Psoas muscle (tissue), 8 donors: Measurements from ENCODE around the gene KLHDC3. TPM values are rescaled to one million over a fixed set of nuclear protein-coding genes. Genes with fewer than 3 reads are reported as not detected.
"Not testable (repeated sequence)": the region's sequence is repeated elsewhere in the genome, so short reads cannot be mapped to it uniquely, and the experiment has no call there.

Experiments
- ATAC-seq, 4 donors: fragments of 200-7000 bp; cut with Tn5 transposase; one replicate each; pipeline ENCODE4 v1.9.1; 2020; ENCODE audit warnings: moderate library complexity in 3 of 4, mild to moderate bottlenecking in 2 of 4
- DNase-seq, 2 donors: peaks; one replicate each; pipeline ENCODE4 v3.0.0-alpha.2; 2020
- H3K27ac ChIP-seq: fragments of 200-600 bp; one replicate; pipeline ENCODE4 v1.8.0; 2022
- H3K27me3 ChIP-seq, 3 donors: fragments of 200-600 bp in 1 of 3; one replicate each; pipeline versions ENCODE4 v1.6.1 to v1.8.0; 2013 to 2022; ENCODE audit warnings: low read length in 2 of 3, mild to moderate bottlenecking in 2 of 3, moderate library complexity in 1 of 3; ENCODE audit not compliant: insufficient read depth in 3 of 3
- H3K36me3 ChIP-seq, 2 donors: fragments of 200-600 bp in 1 of 2; one replicate each; pipeline versions ENCODE4 v1.6.1 to v1.8.0; 2013 to 2022; ENCODE audit warnings: low read depth in 1 of 2, mild to moderate bottlenecking in 1 of 2, moderate library complexity in 1 of 2; ENCODE audit not compliant: insufficient read depth in 1 of 2
- H3K4me1 ChIP-seq: fragments of 200-600 bp; one replicate; pipeline ENCODE4 v1.8.0; 2022
- H3K4me3 ChIP-seq: fragments of 200-600 bp; one replicate; pipeline ENCODE4 v1.8.0; 2022; ENCODE audit warnings: mild to moderate bottlenecking
- H3K9me3 ChIP-seq: fragments of 200-600 bp; one replicate; pipeline ENCODE4 v1.8.0; 2022
- WGBS, 3 donors: extraction: QIAGEN DNeasy Blood & Tissue Kit; methylation state at CpG; one replicate each; pipeline versions ENCODE4 v1.1.6 to v1.1.7; 2013; 5-methylcytosine and 5-hydroxymethylcytosine counted together
- intact Hi-C, 2 donors: fragments of 100-400 bp; cut with DNase I; formaldehyde crosslinking; loops; one replicate each; pipeline versions ENCODE4 v1.11.0 to v1.14.2; 2022
- polyA plus RNA-seq, 3 donors: library from polyadenylated mRNA; stranded (reverse); fragments of 200-250 nt; gene quantifications; one replicate each; pipeline ENCODE4 v1.2.3, GENCODE V29; 2013
- total RNA-seq, 4 donors: library from RNA; stranded (reverse); fragmentation: NEBNext Ultra II Directional in 2 of 4; extraction: Animal tissue kit (Norgen Biotek cat#: 25700) in 2 of 4; gene quantifications; one replicate each; pipeline versions ENCODE4 v1.2.1 to v1.2.4, GENCODE V29; 2021 to 2023
- TF ChIP-seq, protein P1 (sequence below): fragments of 200-600 bp; IDR thresholded peaks from one replicate; pipeline ENCODE4 v1.8.0; 2022; ENCODE audit warnings: antibody characterized with exemption
- donor health status: healthy with polysubstance abuse.
- donor health status: DM: no; HTN: no; CAD: no; lungs with moderate emphysema.
- donor health status: Bipolar disorder and iron deficiency.
- donor health status: healthy.
- donor health status: DM: yes; HTN: yes; CAD: no.
- donor health status: DM: no; HTN: no; CAD: no.
- donor health status: DM: no; HTN: no; CAD: no.
- donor health status: DM: yes; HTN: yes; CAD: no.

Gene KLHDC3
- total and polyA plus RNA-seq, 7 donors: 61.7 to 198 (median 97.1) TPM

DNA sequence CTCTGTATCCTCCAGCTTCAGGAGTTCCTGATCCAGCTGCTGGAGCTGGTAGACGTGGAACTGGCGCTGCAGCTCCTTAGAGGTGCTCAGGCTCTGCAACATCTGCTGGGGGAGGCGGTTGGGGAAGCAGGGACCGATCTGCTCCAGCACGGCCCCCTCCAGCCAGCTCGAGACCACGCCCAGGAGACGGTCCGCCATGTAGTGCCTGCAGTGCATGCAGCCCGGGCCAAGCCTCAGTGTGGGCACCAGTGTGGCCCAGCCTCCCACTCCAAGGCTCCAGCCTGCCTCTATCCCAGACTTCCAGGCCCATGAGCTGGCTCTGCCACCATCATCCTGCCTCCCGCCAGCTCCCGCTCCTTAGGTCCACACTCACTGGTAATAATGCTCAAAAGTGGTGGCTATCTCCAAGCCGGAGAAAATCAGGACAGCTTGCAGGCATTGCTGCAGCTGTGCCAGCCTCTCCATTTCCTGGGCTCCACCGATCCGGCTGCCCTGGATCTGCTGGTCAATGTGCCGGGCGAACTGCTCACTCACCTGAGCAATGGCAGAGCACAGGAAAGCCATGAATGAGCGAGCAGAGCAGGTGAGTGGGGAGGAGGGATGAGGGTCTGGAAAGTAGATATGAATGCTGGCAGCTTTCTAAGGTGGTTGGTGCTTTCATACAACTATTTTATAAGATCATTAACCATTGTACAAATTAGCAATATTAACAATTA lies 26.7 kb downstream of the KLHDC3 start:
- ATAC-seq (no peak), DNase-seq (no peak)
- TF ChIP-seq, protein P1, sequence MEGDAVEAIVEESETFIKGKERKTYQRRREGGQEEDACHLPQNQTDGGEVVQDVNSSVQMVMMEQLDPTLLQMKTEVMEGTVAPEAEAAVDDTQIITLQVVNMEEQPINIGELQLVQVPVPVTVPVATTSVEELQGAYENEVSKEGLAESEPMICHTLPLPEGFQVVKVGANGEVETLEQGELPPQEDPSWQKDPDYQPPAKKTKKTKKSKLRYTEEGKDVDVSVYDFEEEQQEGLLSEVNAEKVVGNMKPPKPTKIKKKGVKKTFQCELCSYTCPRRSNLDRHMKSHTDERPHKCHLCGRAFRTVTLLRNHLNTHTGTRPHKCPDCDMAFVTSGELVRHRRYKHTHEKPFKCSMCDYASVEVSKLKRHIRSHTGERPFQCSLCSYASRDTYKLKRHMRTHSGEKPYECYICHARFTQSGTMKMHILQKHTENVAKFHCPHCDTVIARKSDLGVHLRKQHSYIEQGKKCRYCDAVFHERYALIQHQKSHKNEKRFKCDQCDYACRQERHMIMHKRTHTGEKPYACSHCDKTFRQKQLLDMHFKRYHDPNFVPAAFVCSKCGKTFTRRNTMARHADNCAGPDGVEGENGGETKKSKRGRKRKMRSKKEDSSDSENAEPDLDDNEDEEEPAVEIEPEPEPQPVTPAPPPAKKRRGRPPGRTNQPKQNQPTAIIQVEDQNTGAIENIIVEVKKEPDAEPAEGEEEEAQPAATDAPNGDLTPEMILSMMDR: no peak
- H3K4me1 ChIP-seq: peaks cover 15% of the 10 kb centered on the region
- WGBS, 3 donors: 89 to 96% (median 90%) methylated on average over 18 of the region's 18 CpGs
- no peak overlapping the region for H3K4me3 ChIP-seq
- intact Hi-C loops: no loop called here
- H3K36me3 ChIP-seq: peaks cover 4 to 67% of the 10 kb centered on the region in 2 donors
- no peak overlapping the region for H3K27ac ChIP-seq
- no peaks in the 10 kb centered on the region for H3K27me3 ChIP-seq
- H3K9me3 ChIP-seq: no peaks in the 10 kb centered on the region

DNA sequence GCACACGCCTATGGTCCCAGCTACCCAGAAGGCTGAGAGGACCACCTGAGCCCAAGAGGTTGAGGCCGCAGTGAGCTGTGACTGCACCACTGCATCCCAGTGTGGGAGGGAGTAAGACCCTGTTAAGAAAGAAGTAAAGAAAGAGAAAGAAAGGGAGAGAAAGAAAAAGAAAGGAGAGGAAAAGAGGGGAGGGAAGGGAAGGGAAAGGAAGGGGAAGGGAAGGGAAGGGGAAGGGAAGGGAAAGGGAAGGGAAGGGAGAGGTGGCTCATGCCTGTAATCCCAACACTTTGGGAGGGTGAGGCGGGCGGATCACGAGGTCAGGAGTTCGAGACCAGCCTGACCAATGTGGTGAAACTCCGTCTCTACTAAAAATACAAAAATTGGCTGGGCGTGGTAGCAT lies 27.4 kb downstream of the KLHDC3 start:
- H3K27me3 ChIP-seq, H3K4me1 ChIP-seq, ATAC-seq, DNase-seq, H3K4me3 ChIP-seq, intact Hi-C loops, H3K27ac ChIP-seq, H3K9me3 ChIP-seq: not testable (repeated sequence)
- WGBS, 3 donors: 88 to 98% (median 95%) methylated on average over 8 of the region's 8 CpGs
- H3K36me3 ChIP-seq: peaks cover 4 to 75% of the 10 kb centered on the region in 2 donors

DNA sequence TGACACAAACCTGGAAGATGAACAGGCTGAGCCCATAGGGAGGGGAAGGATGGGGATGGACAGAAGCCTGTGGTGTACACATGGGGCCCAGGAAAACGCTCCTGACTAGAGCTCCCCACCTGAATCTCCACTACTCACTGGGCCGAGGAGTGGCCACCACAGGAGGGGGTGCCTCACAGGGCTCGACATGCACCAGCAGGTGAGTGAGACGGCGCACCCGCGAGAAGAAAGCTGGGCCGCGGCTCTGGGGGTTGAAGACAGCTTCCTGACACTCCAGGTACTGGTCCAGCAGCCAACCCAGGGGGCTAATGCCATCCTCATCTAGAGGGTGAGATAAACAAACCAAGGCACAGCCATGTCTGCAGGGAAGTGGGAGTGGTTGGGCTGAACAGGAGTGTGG lies 29.3 kb downstream of the KLHDC3 start:
- ATAC-seq (no peak), DNase-seq (no peak)
- no peaks in the 10 kb centered on the region for H3K9me3 ChIP-seq
- H3K4me1 ChIP-seq: no peaks in the 10 kb centered on the region
- TF ChIP-seq, protein P1: no peak
- H3K27me3 ChIP-seq: no peaks in the 10 kb centered on the region
- H3K4me3 ChIP-seq: no peak overlapping the region
- peaks cover 8 to 84% of the 10 kb centered on the region in 2 donors for H3K36me3 ChIP-seq
- intact Hi-C loops: no loop called here
- 90 to 96% (median 92%) methylated on average over 9 of the region's 9 CpGs for WGBS, 3 donors
- no peak overlapping the region for H3K27ac ChIP-seq

DNA sequence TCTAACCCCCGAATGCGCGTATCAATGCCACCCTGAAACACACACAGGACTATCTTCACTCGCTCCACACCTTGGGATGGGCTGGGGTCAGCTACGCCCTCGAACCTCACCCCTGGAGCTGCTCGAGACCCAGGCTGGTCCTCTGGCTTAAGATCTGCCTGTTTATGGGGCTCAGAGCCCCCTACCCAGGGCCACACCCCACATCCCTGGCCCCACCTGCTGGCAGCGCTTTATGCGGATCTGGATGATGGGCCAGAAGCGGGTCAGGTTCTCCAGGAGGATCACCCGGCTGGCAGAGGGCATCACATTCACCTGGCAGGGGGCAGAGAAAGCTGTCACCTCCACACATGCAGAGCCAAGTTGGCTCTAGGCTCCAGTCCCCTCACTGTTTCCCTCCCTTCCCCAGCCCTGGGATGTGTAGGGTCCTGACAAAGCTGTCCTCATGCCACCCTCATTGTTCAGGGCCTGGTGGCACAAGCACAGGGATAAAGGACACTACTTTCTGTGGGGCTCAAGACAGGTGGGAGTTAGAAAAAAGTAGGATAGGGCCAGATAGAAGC lies 31.4 kb downstream of the KLHDC3 start:
- no peak for ATAC-seq
- H3K9me3 ChIP-seq: no peaks in the 10 kb centered on the region
- H3K36me3 ChIP-seq: peaks cover 9 to 88% of the 10 kb centered on the region in 2 donors
- H3K4me1 ChIP-seq: no peaks in the 10 kb centered on the region
- H3K27ac ChIP-seq: no peak overlapping the region
- no peaks in the 10 kb centered on the region for H3K27me3 ChIP-seq
- TF ChIP-seq, protein P1: no peak
- intact Hi-C loops: no loop called here
- H3K4me3 ChIP-seq: no peak overlapping the region
- 86 to 92% (median 87%) methylated on average over 11 of the region's 11 CpGs for WGBS, 3 donors
- no peak for DNase-seq

DNA sequence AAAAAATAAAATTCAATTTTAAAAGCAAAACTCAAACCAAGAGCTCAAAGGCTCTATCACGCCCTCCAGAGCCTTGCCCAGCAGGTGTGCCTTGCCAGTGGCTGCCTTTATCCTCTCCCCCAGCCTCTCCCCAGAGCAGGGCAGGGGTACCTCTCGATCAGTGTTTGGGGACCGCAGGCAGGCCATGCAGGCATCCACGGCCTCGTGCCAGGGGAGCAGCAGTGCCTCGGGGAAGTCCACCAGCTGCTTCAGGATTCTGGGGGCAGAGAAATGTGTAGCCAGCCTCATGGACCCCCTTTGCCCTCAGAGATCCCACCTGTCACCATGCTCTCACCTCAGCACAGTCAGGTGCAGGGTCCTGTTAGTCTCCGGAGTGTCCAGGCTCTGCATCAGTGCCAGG lies 33.9 kb downstream of the KLHDC3 start:
- ATAC-seq (no peak), DNase-seq (no peak)
- Histone ChIP-seq H3K4me1 (no peaks in the 10 kb centered on the region), H3K4me3 (no peak overlapping the region), H3K36me3 (peaks cover 9 to 83% of the 10 kb centered on the region in 2 donors), H3K9me3 (no peaks in the 10 kb centered on the region), H3K27ac (no peak overlapping the region), H3K27me3 (no peaks in the 10 kb centered on the region)
- TF ChIP-seq, protein P1: no peak
- WGBS, 3 donors: 81 to 89% (median 85%) methylated on average over 7 of the region's 7 CpGs
- intact Hi-C loops: no loop called here
